ENCODE measurements around the gene CHTOP.

CHTOP gene

DNA sequence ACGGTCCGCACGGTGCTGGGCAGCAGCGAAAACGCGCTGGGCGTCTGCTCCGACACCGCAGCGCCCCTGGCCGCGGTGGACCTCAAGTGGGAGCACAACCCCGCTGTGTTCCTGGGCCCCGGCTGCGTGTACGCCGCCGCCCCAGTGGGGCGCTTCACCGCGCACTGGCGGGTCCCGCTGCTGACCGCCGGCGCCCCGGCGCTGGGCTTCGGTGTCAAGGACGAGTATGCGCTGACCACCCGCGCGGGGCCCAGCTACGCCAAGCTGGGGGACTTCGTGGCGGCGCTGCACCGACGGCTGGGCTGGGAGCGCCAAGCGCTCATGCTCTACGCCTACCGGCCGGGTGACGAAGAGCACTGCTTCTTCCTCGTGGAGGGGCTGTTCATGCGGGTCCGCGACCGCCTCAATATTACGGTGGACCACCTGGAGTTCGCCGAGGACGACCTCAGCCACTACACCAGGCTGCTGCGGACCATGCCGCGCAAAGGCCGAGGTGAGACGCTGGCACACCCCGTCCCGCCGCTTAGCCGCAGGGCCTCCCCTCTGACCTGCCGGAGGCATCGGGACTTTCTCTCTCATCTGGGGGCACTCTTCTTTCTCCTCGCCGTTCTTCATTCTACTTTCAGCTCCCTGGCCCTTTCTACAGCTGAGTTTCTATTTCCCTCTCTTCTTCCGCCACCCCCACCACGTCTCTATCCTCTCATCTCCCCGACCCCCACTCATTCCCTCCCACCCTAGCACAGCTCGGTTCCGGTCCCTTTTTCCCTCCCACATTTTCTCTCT is 45.7 kb downstream of the CHTOP start:
- DNase-seq (ENCODE audit: extremely low spot score, insufficient read length, low read depth): no peak
- no peak for FAIRE-seq

DNA sequence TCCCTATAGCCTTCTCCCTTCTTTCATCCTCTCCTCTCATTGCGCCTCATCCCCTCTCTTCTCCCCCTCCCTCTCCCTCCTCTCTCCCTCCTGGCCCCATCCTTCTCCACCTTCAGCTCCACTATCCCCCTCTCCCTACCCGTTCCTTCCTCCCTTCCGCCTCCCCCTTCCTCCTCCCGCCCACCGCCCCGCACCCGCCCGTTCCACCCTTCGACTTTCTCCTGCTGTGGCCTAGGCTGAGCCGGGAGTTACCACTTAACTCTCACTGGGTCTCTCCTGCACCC is 46.2 kb downstream of the CHTOP start:
- DNase-seq (ENCODE audit: extremely low spot score, insufficient read length, low read depth) (no peak), FAIRE-seq (no peak)

GRCh38 chr1:153682730-153683129 is 48.9 kb downstream of the CHTOP start:
- no peak for DNase-seq (ENCODE audit: extremely low spot score, insufficient read length, low read depth)

DNA sequence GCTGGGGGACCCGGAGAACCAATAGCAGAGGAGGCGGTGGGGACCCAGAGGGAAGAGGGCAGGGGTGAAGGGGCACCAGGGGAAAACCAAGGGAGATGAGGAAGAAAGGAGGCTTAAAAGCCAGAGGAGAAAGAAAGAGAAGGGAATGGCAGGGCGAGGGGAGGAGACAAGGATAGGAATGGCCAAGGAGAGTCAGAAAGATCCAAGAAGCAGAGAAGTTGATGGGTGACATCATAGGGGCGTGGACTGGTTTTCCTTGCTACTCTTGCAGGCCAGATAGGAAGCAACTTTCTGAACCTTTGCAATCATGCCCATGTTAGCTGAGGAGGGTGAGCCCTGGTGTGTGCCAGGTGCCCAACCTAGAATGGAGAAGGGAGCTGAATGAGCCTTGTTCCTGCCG is 50.0 kb downstream of the CHTOP start:
- FAIRE-seq (no peak), DNase-seq (ENCODE audit: extremely low spot score, insufficient read length, low read depth) (no peak)

More at GRCh38 chr1:153682730-153683129, 48.9 kb downstream of the CHTOP start:
- FAIRE-seq: no peak

DNA sequence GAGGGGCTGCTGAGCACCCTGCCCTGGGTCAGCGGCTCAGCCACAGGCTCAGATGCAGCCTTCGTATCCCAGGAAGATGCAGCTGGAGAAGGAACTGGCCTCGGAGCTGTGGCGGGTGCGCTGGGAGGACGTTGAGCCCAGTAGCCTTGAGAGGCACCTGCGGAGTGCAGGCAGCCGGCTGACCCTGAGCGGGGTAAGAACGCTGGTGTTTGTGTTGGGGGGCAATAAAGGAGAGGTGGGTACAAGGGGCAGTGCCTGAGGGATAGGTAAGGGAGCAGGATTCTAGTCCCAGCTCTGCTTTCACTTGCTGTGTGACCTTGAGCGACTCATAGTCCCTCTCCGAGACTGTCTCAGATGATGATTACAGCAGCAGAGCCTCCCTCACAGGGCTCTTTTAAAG is 51.0 kb downstream of the CHTOP start:
- no peak for DNase-seq (ENCODE audit: extremely low spot score, insufficient read length, low read depth)
- FAIRE-seq: no peak

DNA sequence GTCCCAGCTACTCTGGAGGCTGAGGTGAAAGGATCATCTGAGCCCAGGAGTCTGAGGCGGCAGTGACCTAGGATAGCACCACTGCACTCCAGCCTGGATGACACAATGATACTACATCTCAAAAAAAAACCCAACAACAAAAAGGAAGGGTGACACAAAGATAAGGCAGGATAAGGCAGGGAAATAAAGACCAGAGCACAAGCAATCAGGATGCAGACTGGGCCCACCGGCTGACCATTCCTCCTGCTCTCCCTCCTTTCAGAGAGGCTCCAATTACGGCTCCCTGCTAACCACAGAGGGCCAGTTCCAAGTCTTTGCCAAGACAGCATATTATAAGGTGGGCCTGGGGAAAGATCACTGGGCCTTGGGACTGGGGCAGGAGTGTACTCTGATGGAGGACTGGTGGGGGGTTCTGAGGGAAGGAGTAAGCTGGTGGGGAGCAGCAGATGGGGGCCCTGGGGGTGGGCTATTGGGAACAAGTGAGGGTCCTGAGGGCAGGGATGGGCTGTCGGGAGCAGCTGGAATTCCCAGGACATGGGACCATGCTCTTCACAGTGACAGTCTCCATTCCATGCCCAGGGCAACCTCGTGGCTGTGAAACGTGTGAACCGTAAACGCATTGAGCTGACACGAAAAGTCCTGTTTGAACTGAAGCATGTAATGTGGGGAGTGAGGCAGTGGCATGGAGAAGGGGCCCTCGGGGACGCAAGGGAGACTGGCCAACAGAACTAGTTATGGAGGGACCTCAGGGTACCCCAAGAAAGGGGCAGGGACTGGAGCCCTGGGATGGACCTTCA is 51.9 kb downstream of the CHTOP start:
- DNase-seq (ENCODE audit: extremely low spot score, insufficient read length, low read depth) (no peak), FAIRE-seq (no peak)

GRCh38 chr1:153687346-153688125 is 53.7 kb downstream of the CHTOP start:
- no peak for FAIRE-seq

DNA sequence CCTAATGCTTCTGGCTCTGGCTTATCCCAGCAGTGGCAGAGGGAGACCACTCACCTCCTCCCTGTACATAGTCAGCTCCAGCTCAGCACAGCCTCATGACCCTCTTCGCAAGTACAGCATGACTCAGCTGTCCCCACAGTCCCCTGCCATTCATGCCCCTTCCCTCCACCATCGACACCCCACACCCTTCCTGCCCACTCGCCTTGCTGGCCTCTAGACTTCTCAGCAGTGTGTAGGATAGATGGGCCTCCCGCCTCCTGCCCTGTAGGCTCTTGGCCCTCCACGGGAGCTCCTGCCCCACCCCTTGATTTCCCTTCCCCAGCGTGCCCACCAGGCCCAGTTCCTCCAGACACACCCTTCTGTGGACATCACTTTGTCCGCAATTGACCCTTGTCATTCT is 54.4 kb downstream of the CHTOP start:
- no peak for FAIRE-seq
- no peak for DNase-seq (ENCODE audit: extremely low spot score, insufficient read length, low read depth)

More at GRCh38 chr1:153687346-153688125, 53.7 kb downstream of the CHTOP start:
- DNase-seq (ENCODE audit: extremely low spot score, insufficient read length, low read depth): no peak

- FAIRE-seq: no peak
- DNase-seq (ENCODE audit: extremely low spot score, insufficient read length, low read depth): no peak
Measured at GRCh38 chr1:153688736-153689328, 55.0 kb downstream of the CHTOP start.

GRCh38 chr1:153693466-153693865 is 59.6 kb downstream of the CHTOP start:
- DNase-seq (ENCODE audit: extremely low spot score, insufficient read length, low read depth) (no peak), FAIRE-seq (no peak)

Data from GM18507 (cell line).